Neural cell (in vitro differentiated cells): ENCODE results near the gene C9orf43. TPM values are rescaled to one million over a fixed set of nuclear protein-coding genes. Genes with fewer than 3 reads are reported as not detected.

Experiments
- H2AFZ ChIP-seq: fragments of 200-600, 300-800 bp; sonication (generic), shearing (Covaris generic); 2 replicates; pipeline ENCODE4 v1.6.0; 2014; ENCODE audit warnings: low read depth, mild to moderate bottlenecking, antibody characterized with exemption, low read length, moderate library complexity
- H3F3A ChIP-seq: fragments of 200-600 bp; shearing (Covaris generic); 2 replicates; pipeline ENCODE4 v1.6.1; 2016; ENCODE audit warnings: mild to moderate bottlenecking, moderate library complexity, mixed read lengths, antibody characterized with exemption, low read length; ENCODE audit not compliant: insufficient read depth, poor library complexity, severe bottlenecking
- H3K27ac ChIP-seq: fragments of 200-600, 300-800 bp; sonication (generic), shearing (Covaris generic); 2 replicates; pipeline ENCODE4 v1.5.1; 2014; ENCODE audit warnings: mild to moderate bottlenecking, low read length, moderate library complexity
- H3K27me3 ChIP-seq: fragments of 300-800, 200-600 bp; sonication (generic), shearing (Covaris generic); 2 replicates; pipeline ENCODE4 v1.6.0; 2014; ENCODE audit warnings: mild to moderate bottlenecking, low read depth, low read length, moderate library complexity; ENCODE audit not compliant: insufficient read depth
- H3K36me3 ChIP-seq: fragments of 300-800, 200-600 bp; sonication (generic), shearing (Covaris generic); 2 replicates; pipeline ENCODE4 v1.5.1; 2014; ENCODE audit warnings: mild to moderate bottlenecking, antibody characterized with exemption, low read length, moderate library complexity; ENCODE audit not compliant: insufficient read depth
- H3K4me2 ChIP-seq: fragments of 300-800, 200-600 bp; sonication (generic), shearing (Covaris generic); 2 replicates; pipeline ENCODE4 v1.6.0; 2014; ENCODE audit warnings: mild to moderate bottlenecking, low read length
- H3K4me3 ChIP-seq: fragments of 300-800, 200-600 bp; sonication (generic), shearing (Covaris generic); 2 replicates; pipeline ENCODE4 v1.5.1; 2014; ENCODE audit warnings: mild to moderate bottlenecking, low read length, moderate library complexity
- H3K79me2 ChIP-seq: fragments of 200-600 bp; shearing (Covaris generic); replicated peaks from 2 replicates; pipeline ENCODE4 v1.6.0; 2014; ENCODE audit warnings: mild to moderate bottlenecking, low read length, moderate library complexity; ENCODE audit not compliant: insufficient read depth
- H3K9ac ChIP-seq: fragments of 300-800, 200-600 bp; sonication (generic), shearing (Covaris generic); 2 replicates; pipeline ENCODE4 v1.6.1; 2016; ENCODE audit warnings: mild to moderate bottlenecking, low read length, mixed read lengths
- H3K9me2 ChIP-seq: fragments of 200-600 bp; shearing (Covaris generic); 2 replicates; pipeline ENCODE4 v1.6.1; 2016; ENCODE audit warnings: mild to moderate bottlenecking, low read length, mixed read lengths; ENCODE audit not compliant: insufficient read depth
- H3K9me3 ChIP-seq: fragments of 200-600, 300-800 bp; sonication (generic), shearing (Covaris generic); 2 replicates; pipeline ENCODE4 v1.6.1; 2016; ENCODE audit warnings: mild to moderate bottlenecking, mixed run types, low read length, moderate library complexity, mixed read lengths
- H4K20me1 ChIP-seq: fragments of 200-600 bp; shearing (Covaris generic); 2 replicates; pipeline ENCODE4 v1.6.1; 2016; ENCODE audit warnings: mild to moderate bottlenecking, mixed run types; ENCODE audit not compliant: insufficient read depth
- CTCF ChIP-seq: fragments of 450-650 bp; IDR thresholded peaks from 2 replicates; pipeline ENCODE4 v1.5.1; 2014; ENCODE audit warnings: antibody characterized with exemption, mild to moderate bottlenecking, moderate library complexity; ENCODE audit not compliant: poor library complexity, severe bottlenecking
- EP300 ChIP-seq: fragments of 450-650 bp; conservative IDR thresholded peaks from 2 replicates; pipeline ENCODE4 v1.6.1; 2014; ENCODE audit warnings: antibody characterized with exemption, mild to moderate bottlenecking, moderate library complexity; ENCODE audit not compliant: poor library complexity, severe bottlenecking
- EZH2 ChIP-seq: fragments of 200-600, 300-800 bp; shearing (Covaris generic), sonication (generic); IDR thresholded peaks from 2 replicates; pipeline ENCODE4 v1.6.1; 2014; ENCODE audit warnings: antibody characterized with exemption, low read length, borderline replicate concordance, mild to moderate bottlenecking; ENCODE audit not compliant: insufficient read depth, poor library complexity, severe bottlenecking
- MXI1 ChIP-seq: fragments of 450-650 bp; conservative IDR thresholded peaks from 2 replicates; pipeline ENCODE4 v1.6.1; 2014; ENCODE audit warnings: antibody characterized with exemption, mild to moderate bottlenecking; ENCODE audit not compliant: poor library complexity, severe bottlenecking
- POLR2AphosphoS5 ChIP-seq: IDR thresholded peaks from 2 replicates; pipeline ENCODE4 v1.6.1; 2012
- RAD21 ChIP-seq: fragments of 450-650 bp; conservative IDR thresholded peaks from 2 replicates; pipeline ENCODE4 v1.6.1; 2014; ENCODE audit warnings: antibody characterized with exemption, mild to moderate bottlenecking, moderate library complexity
- REST ChIP-seq: IDR thresholded peaks from 2 replicates; pipeline ENCODE4 v1.6.1; 2012; ENCODE audit warnings: borderline replicate concordance
- SMC3 ChIP-seq: fragments of 450-650 bp; conservative IDR thresholded peaks from 2 replicates; pipeline ENCODE4 v1.6.1; 2014; ENCODE audit warnings: antibody characterized with exemption, mild to moderate bottlenecking, moderate library complexity; ENCODE audit not compliant: poor library complexity
- TAF1 ChIP-seq: IDR thresholded peaks from 2 replicates; pipeline ENCODE4 v1.6.1; 2012; ENCODE audit warnings: low read depth
- polyA plus RNA-seq: library from polyadenylated mRNA; depleted of rRNA; stranded (reverse); fragments of >200 nt; gene quantifications from 2 replicates; pipeline ENCODE4 v1.2.3, GENCODE V29; 2014

The C9orf43 gene
- polyA plus RNA-seq, 1 donor from 2014 or later, result 0.33 TPM

- Histone ChIP-seq H3K36me3 (no peaks in the 10 kb centered on the region), H4K20me1 (no peaks in the 10 kb centered on the region), H3K9me3 (no peaks in the 10 kb centered on the region), H2AFZ (no peak overlapping the region), H3K79me2 (no peaks in the 10 kb centered on the region), H3K4me2 (no peak overlapping the region), H3K4me3 (no peak overlapping the region), H3F3A (no peaks in the 10 kb centered on the region), H3K9ac (no peak overlapping the region), H3K27me3 (peaks cover 3% of the 10 kb centered on the region), H3K27ac (no peak overlapping the region), H3K9me2 (no peaks in the 10 kb centered on the region)
- TF ChIP-seq TAF1 (no peak), EP300 (no peak), SMC3 (no peak), RAD21 (no peak), POLR2AphosphoS5 (no peak), EZH2 (no peak), CTCF (no peak), REST (no peak), MXI1 (no peak)
These were observed 58.3 kb downstream of the C9orf43 start for GRCh38 chr9:113468716-113469448.

- Histone ChIP-seq H3K9me3 (no peaks in the 10 kb centered on the region), H3F3A (no peaks in the 10 kb centered on the region), H3K27me3 (no peaks in the 10 kb centered on the region), H3K27ac (no peak overlapping the region), H4K20me1 (no peaks in the 10 kb centered on the region), H2AFZ (no peak overlapping the region), H3K9ac (no peak overlapping the region), H3K9me2 (no peaks in the 10 kb centered on the region), H3K79me2 (no peaks in the 10 kb centered on the region), H3K4me2 (no peak overlapping the region), H3K4me3 (no peak overlapping the region), H3K36me3 (no peaks in the 10 kb centered on the region)
- TF ChIP-seq EZH2 (no peak), RAD21 (no peak)
These were observed 60.6 kb downstream of the C9orf43 start for GRCh38 chr9:113471143-113471542.
